AG04449 (cell line): ENCODE measurements around the gene RSPH1.

Experiments used
- CTCF ChIA-PET: fragments of 350-600 bp; formaldehyde crosslinking; extraction: SDS; loops from one replicate; lab custom pipeline; 2021; ENCODE audit warnings: antibody characterized with exemption; lab: Yijun Ruan, JAX
- POLR2A ChIA-PET: fragments of 400-600, 350-600 bp; formaldehyde crosslinking; extraction: SDS; loops from one replicate; lab custom pipeline; 2020; ENCODE audit warnings: antibody characterized with exemption, inconsistent platforms; lab: Yijun Ruan, JAX
- DNase-seq: peaks from one replicate; pipeline ENCODE4 v3.0.0-alpha.2; 2010; ENCODE audit warnings: low read depth, low spot score
- H3K4me3 ChIP-seq: 2 replicates; pipeline ENCODE4 v1.5.1; 2011; ENCODE audit warnings: low read depth, mild to moderate bottlenecking, control low read depth, low read length
- TF ChIP-seq, protein P1 (sequence below): IDR thresholded peaks from one replicate; pipeline ENCODE4 v1.5.1; 2011; ENCODE audit warnings: mild to moderate bottlenecking, moderate library complexity, low read length, control low read depth, inconsistent platforms; ENCODE audit not compliant: insufficient read depth; ENCODE audit errors: missing control alignments

Gene RSPH1

DNA sequence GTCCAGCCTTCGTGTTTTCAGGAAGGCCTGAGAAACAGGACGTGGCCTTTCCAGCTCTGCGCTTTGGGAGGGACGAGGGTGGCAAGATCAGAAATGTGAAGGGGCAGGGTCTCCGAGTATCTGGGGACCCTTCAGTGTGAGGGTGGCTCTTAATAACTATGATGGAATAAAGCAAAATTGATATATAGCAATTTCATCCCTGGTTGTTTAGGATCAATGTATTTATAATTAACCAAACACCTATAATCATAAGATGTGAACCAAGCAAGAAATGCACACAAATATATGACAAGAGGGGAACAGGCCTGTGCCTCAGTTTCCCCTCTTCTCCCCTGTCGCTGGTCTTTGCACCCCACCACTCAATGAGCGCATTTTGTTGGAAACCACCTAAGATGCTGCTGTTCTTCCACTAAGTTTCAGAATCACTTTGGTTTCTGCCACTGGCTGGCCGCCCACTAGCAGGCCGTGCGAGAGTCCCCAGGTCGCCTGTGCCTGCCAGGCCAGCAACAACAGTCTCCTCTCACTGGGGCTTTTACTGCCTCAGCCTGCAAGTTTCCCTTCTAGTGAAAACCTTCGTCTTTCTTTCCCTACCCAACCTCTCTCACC lies 55.7 kb downstream of the RSPH1 start:
- ChIA-PET CTCF (no interaction called here), POLR2A (no interaction called here)
- TF ChIP-seq, protein P1, sequence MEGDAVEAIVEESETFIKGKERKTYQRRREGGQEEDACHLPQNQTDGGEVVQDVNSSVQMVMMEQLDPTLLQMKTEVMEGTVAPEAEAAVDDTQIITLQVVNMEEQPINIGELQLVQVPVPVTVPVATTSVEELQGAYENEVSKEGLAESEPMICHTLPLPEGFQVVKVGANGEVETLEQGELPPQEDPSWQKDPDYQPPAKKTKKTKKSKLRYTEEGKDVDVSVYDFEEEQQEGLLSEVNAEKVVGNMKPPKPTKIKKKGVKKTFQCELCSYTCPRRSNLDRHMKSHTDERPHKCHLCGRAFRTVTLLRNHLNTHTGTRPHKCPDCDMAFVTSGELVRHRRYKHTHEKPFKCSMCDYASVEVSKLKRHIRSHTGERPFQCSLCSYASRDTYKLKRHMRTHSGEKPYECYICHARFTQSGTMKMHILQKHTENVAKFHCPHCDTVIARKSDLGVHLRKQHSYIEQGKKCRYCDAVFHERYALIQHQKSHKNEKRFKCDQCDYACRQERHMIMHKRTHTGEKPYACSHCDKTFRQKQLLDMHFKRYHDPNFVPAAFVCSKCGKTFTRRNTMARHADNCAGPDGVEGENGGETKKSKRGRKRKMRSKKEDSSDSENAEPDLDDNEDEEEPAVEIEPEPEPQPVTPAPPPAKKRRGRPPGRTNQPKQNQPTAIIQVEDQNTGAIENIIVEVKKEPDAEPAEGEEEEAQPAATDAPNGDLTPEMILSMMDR, result no peak
- no peak for DNase-seq
- H3K4me3 ChIP-seq, result no peak overlapping the region

DNA sequence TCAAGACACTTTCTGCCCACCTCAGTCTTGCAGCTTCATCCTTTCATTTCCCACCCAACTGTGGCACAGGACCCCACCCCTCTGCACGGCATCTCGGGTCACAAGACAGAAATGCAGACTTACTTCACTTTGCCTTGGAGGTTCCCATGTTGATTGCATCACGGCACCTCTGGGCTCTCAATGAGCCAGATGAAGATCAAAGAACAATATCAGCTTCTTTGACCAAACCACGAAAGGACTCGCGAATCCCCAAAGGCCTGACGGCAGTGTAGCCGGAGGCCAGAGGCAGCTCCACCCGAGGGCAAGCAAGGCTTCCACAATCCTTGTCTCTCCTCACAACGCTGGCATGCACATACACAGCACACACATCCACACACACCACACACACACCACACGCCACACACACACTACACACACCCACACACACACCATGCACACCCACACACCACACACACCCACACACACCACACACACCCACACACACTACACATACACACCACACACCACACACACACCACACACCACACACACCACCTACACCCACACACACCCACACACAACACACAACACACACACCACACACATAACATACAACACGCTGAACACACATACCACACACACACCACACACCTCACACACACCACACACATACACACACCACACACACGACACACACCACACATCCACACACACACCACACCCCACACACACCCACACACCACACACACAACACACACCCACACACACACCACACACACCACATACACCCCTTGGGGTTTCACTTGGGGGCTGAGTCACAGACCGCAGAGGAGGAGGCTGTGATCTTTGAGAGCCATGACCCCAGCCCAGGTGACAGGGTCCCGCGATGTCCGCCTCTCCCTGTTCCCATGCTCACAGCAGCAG lies 56.5 kb downstream of the RSPH1 start:
- CTCF ChIA-PET, result no interaction called here
- no peak for DNase-seq
- TF ChIP-seq, protein P1, result no peak
- no peak overlapping the region for H3K4me3 ChIP-seq
- POLR2A ChIA-PET, result no interaction called here

DNA sequence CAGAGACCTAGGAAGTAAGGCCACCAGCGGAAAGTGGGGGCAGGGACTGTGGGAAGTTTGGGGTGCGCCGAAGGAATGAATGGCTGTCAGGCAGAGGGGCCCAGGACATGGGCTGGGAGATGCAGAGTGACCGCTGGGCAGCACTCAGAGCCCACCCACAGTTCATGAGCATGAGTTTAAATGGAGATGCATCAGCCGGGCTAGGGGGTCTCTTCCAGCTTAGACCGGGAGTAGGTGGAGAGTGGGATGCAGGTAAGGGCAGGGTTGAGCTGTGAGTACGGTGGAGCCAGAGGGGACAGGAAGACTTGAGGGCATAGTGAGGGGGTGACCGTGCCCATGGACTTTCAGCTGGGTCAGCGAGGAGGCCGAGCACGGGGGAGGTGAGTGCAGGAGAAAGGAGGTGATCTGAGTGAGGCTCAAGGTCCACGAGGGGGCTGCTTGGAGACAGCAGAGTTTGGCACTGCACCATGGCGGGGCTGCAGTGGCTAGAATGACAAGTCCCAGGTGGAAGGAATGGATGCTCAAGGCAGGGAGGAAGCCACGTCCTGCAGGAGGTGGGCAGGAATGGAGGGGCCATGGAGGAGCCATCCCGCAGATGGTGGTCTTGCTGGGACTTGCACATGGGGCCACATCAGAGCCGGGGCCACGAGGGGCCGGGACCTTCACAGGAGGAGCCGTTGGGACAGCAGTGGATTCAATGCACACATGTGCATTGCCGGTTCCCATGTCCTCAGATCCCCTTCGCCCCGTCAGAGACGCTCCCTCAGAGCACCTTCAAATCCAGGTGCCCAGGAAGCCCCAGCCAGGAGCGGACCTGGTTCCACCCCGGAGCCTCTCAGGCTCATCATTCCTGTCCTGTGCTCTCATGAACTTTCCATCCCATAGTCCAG lies 57.5 kb downstream of the RSPH1 start:
- H3K4me3 ChIP-seq, result no peak overlapping the region
- no peak for DNase-seq
- POLR2A ChIA-PET, result no interaction called here
- CTCF ChIA-PET, result no interaction called here
- TF ChIP-seq, protein P1, result no peak

GRCh38 chr21:42437786-42438185 lies 58.2 kb downstream of the RSPH1 start:
- DNase-seq, result no peak
- TF ChIP-seq, protein P1, result no peak
- ChIA-PET CTCF (no interaction called here), POLR2A (no interaction called here)
- no peak overlapping the region for H3K4me3 ChIP-seq

- CTCF ChIA-PET, result no interaction called here
- DNase-seq, result no peak
- TF ChIP-seq, protein P1, result no peak
- POLR2A ChIA-PET, result no interaction called here
- no peak overlapping the region for H3K4me3 ChIP-seq
Measured at GRCh38 chr21:42436914-42437313, 59.1 kb downstream of the RSPH1 start.
